Esophagus mucosa (tissue), 1 donor: Measurements from ENCODE around the gene OLAH. TPM values are rescaled to one million over a fixed set of nuclear protein-coding genes. Genes with fewer than 3 reads are reported as not detected.
A peak's percentile ranks its signal among the peaks of the same experiment; 100 is the strongest.

ENCODE experiments used
- ATAC-seq: fragments of 200-7000 bp; cut with Tn5 transposase; one replicate; pipeline ENCODE4 v1.9.1; 2020
- total RNA-seq: library from RNA; stranded (reverse); gene quantifications from one replicate; pipeline ENCODE4 v1.2.4, GENCODE V29; 2023
- donor health status: DM: yes; HTN: yes; CAD: no.

The OLAH gene
- total RNA-seq, 1 donor from 2014 or later = 11.7 TPM

GRCh38 chr10:15072358-15072757 lies 28.6 kb downstream of the OLAH start:
- ATAC-seq = no peak

GRCh38 chr10:15075421-15075820 lies 31.7 kb downstream of the OLAH start:
- no peak for ATAC-seq

- no peak for ATAC-seq
These were observed 40.1 kb downstream of the OLAH start for GRCh38 chr10:15083674-15084501.

GRCh38 chr10:15084502-15084922 lies 40.8 kb downstream of the OLAH start:
- ATAC-seq = peak; percentile 90

- ATAC-seq = peak; percentile 87
These were observed 44.9 kb downstream of the OLAH start, which contains the start of gene ACBD7 for GRCh38 chr10:15088428-15089261. TSS of gene ACBD7 (minus strand) at chr10:15088776. CDS start at chr10:15088728, 48 bp downstream.

GRCh38 chr10:15091418-15091817 lies 47.7 kb downstream of the OLAH start:
- ATAC-seq = no peak

- ATAC-seq = no peak
These were observed 49.2 kb downstream of the OLAH start for GRCh38 chr10:15092855-15093408.

GRCh38 chr10:15096661-15097010 lies 52.9 kb downstream of the OLAH start:
- no peak for ATAC-seq

- peak; percentile 95 for ATAC-seq
These were observed 53.5 kb downstream of the OLAH start, which contains the start of gene RPP38 for GRCh38 chr10:15097011-15097812. TSS of gene RPP38 (plus strand) at chr10:15097355. CDS start at chr10:15103315, 5,960 bp downstream.

- no peak for ATAC-seq
These were observed 56.1 kb downstream of the OLAH start for GRCh38 chr10:15099886-15100285.

GRCh38 chr10:15103513-15103912 lies 59.8 kb downstream of the OLAH start:
- no peak for ATAC-seq

GRCh38 chr10:15106352-15107013 lies 62.7 kb downstream of the OLAH start:
- ATAC-seq = peak; percentile 95

GRCh38 chr10:15112657-15113056 lies 68.9 kb downstream of the OLAH start:
- no peak for ATAC-seq

- ATAC-seq = no peak
These were observed 70.0 kb downstream of the OLAH start for GRCh38 chr10:15113766-15114165.

- no peak for ATAC-seq
These were observed 72.5 kb downstream of the OLAH start for GRCh38 chr10:15116225-15116624.

- ATAC-seq = no peak
These were observed 74.9 kb downstream of the OLAH start for GRCh38 chr10:15118615-15119014.

GRCh38 chr10:15120523-15120922 lies 76.8 kb downstream of the OLAH start:
- ATAC-seq = no peak

- ATAC-seq = no peak
These were observed 78.0 kb downstream of the OLAH start for GRCh38 chr10:15121707-15122106.

GRCh38 chr10:15122477-15123030 lies 78.8 kb downstream of the OLAH start:
- no peak for ATAC-seq
